GM19455 (cell line): ENCODE results near the gene METTL24.

Experiments
- ATAC-seq: cut with Tn5 transposase; IDR thresholded peaks from one replicate; pipeline ENCODE4 v1.9.1; 2021; ENCODE audit not compliant: unreplicated experiment

Gene METTL24

DNA sequence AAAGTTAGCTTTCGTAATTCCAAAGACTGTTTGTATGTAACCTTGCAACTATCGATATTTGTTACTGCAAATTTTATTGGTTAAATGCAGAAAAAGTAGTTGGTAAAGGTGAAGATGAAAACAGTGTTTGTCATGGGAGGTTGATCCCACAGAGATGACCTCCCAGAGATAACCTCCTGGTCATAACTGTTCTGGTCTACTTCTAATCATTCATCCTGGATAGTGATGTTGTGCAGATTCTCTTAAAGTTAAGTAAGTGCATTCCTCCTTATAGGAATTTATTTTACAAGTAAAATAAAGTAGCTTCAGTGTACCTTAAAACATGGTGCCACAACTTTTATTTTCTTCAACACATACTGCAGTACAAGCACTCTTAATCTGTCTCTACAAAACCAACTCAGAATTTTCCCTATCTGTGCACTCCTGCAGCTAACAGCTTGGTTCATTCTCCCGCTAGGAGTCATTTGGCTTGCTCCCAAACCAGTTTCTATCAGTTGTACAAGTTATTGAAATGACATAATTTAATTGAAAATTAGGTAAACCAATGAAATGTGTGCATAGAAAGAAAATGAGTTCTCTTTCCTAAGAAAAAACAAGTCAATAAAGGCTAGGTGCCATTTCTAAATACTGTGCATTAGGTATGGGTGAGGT is 19.2 kb downstream of the METTL24 start:
- ATAC-seq, result no peak

DNA sequence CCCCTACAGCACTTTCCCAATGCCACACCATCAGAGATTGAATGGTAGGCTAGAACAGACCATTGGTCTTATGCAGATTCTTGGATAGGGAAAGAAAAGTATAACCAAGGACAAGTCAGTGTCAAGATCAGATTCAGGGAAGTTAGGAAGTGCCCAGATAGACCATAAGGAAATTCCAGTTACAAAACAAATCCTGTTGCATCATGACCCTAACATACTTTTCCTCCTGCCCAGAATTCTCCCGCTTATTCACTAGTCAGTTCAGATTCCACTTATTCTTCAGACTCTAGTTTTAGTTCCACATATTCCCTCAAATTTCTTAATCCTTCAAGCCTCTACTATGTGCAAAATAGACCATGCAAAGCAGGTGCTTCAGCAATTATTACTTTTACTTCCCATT is 20.7 kb downstream of the METTL24 start:
- ATAC-seq, result no peak

DNA sequence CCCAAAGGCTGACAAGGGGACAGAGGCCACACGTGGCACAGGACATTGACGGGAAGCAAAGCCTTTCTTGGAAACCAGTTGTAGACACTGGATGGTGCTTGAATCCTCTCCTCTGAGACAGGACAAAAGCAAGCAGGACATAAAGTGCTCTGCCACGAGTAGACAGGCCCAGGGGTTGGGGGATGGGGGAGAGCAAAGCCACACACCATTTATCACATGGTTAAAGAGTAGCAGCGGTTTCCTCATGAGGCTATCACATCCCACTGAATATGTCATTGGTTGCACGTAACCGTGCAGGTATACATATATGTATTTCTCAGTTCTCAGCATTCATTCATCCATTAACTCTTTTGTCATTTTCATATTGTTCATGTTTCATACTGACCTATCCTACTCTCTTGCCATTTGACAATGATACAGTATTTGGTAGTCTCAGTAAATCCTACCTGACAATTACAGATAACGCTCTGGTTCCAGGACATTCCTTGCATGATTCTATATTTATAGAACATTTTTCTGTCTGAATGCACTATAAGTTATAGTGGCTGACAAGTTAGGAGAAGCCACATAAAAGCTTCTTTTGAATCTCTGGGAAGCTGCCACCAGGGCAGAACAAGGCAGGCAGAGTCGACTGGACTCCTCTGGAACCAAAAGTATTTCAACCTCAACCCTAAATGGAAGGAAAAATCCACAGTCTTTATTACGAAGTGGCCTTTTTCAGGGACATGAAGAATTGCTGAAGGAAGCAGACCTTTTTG is 23.5 kb downstream of the METTL24 start:
- ATAC-seq, result no peak

DNA sequence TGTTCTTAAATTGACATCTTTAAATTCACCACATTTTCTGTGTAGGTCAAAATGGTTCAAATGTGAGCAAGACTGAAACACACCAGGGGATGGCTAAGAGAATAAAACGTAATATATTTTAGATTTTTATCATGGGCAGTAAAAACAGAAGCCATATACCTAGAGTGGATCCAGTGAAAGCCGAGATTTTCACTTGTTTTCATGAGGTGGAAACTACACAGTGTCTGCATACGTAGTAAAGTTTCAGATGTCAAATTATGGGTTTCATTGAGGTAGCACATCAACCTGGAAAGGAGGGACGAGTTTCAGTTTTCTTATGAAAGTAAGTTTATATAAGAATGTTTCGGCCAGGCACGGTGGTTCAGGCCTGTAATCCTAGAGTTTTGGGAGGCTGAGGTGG is 25.9 kb downstream of the METTL24 start:
- ATAC-seq, result no peak

DNA sequence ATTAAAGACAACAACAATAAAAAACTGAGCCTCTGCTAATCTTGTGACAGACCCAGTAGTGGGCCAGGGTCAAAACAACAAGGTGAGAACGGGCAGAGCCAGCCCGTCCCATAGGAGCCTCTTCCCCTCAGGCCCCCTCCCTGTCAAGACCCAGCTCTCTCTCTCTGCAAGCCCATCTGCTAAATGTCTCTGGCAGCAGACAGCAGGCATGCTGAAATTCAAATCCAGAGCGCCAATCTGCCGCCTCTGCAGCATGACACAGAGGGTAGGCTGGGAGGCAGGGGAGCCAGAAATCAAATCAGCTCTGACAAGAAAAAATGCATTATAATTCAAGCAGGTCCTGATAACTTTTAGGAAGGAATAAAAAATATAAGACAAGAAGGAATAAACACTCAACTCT is 26.3 kb downstream of the METTL24 start:
- no peak for ATAC-seq

DNA sequence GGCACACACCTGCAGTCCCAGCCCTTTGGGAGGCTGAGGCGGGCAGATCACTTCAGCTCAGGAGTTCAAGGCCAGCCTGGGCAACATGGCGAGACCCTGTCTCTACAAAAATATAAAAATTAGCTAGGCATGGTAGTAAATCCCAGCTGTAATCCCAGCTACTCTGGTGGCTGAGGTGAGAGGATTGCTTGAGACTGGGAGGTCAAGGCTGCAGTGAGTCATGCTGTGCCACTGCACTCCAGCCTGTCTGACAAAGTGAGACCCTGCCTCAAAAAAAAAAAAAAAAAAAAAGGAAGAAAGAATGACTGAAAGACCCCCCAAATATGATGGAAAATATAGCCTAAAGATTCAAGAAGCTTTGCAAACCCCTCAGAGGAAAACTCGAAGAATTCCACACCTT is 26.8 kb downstream of the METTL24 start:
- ATAC-seq, result no peak

GRCh38 chr6:110329714-110330436 is 28.3 kb downstream of the METTL24 start:
- ATAC-seq, result no peak

- no peak for ATAC-seq
Measured at GRCh38 chr6:110329348-110329713, 28.8 kb downstream of the METTL24 start.

GRCh38 chr6:110328259-110328658 is 29.9 kb downstream of the METTL24 start:
- ATAC-seq, result no peak

GRCh38 chr6:110327391-110327790 is 30.8 kb downstream of the METTL24 start:
- ATAC-seq, result no peak

GRCh38 chr6:110326609-110327008 is 31.5 kb downstream of the METTL24 start:
- no peak for ATAC-seq

DNA sequence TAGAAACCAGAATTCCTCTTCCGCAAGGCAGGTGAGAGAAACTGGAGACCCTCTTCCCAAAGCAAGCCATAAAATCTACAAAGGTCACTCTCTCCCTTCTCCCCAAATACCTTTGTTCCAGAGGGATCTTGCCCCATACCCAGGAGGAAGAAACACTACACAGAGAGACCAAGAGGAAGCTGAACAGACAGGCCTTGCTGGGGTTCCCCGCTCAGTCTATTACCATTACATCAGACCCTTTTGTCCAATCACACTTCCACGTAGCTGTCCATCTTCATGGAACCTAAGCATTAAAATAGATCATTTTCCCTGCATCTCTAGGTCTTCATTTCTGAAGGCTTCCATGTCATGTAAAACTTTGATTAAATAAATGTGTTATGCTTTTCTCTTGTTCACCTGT is 32.1 kb downstream of the METTL24 start:
- ATAC-seq, result no peak

DNA sequence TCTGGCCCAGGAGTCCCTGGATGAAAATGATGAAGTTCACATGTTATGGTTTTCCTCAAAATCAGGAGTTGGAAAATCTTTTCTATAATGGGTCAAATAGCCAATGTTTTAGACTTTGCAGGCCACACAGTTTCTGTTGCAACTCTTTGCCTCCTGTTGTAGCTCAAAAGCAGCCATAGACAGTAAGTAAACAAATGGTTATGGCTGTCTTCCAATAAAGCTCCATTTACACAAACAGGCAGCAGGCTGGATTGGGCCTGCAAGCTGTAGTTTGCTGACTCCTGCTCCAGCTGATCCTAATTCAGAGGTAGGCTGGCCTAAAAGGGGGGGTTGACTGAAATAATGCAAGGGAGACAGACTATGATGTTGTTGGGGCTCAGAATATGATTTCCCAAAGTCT is 33.0 kb downstream of the METTL24 start:
- no peak for ATAC-seq

- ATAC-seq, result no peak
Measured at GRCh38 chr6:110324548-110324947, 33.6 kb downstream of the METTL24 start.

- ATAC-seq, result no peak
Measured at GRCh38 chr6:110323258-110323657, 34.9 kb downstream of the METTL24 start.

GRCh38 chr6:110322874-110323242 is 35.3 kb downstream of the METTL24 start:
- ATAC-seq, result no peak

DNA sequence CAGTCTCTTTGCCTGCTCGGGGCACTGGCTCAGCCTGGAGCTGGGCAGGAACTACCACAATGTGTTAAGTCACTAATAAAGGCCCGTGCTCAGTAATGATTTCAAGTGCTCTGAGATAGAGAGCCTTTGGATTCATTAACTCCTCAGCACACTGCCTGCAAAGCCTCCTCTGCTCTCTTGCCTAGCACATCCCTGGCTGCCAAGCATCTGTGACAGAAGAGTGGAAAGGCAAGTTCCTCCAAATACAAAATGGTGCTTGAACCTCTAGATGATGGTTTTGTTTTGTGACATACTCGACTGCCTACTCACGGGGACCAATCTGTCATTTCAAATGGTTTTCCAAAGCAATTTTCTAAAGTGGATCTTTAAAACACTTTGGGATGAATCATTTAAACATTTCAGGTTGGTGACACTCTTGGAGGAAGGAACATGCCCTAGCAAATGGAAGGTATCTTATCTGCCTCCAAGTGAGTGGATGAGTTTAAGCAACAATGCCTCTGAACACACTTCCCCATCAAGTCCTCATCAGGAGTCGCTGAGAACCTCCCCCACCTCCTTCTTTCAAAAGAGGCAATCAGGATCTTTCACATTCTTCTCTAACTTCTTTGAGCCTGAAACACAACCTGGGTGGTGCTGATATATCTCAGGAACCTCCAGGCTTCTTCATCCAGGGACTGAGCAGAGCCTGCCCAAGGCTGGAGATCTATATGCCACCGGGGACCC is 35.8 kb downstream of the METTL24 start:
- ATAC-seq, result no peak

DNA sequence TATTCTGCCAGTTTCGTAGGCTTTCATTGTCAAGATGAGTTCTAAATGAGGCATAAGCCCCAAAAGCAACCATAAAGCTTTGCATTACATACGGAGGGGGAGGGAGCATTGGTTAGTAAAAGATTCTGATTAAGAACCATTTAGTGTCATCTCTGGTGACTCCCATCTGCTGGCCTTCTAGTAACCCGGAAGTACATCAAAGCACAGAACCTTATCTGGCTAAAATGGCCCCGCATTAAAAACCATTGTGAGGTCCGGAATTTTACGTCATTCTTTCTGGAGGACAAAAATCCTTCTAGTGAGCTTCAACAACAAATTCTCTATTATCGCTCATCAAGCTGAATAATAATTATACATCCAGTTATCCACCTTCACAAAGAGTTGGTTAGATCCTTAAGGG is 37.8 kb downstream of the METTL24 start:
- ATAC-seq, result no peak

DNA sequence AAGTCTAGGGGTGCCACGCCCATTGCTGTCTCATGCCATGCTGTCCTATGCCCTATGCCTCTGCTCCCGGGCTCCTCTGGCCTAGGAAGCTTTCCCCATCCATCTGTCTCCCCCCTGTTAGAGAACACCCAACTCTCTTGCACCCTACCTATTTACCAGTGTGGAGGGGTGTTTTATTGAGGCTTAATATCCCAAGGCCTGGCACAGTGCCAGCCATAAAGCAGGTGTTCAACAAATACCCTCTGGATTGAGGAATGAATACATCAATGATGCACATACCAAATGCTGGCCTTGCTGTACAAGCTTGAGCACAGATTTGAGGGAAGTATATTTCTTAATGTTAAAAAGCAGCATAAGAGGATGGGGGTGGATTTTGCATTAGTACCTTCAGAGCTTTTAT is 38.3 kb downstream of the METTL24 start:
- no peak for ATAC-seq

DNA sequence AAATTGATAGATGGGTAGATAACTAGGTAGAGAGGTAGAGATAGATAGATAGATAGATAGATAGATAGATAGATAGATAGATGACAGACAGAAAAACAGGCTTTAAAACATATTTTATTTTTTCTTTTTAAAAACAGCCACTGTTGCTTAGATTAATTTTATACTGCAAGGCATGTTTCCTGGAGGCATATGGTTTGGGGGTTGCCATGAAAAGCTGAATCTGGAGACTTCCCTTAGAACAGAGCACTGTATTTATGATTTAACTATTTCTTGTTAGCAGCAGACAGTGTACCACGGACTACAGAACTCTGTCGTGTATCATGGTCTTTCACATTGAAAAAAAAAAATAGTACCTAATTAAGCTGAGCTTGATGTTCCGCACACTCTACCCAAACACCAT is 38.8 kb downstream of the METTL24 start:
- no peak for ATAC-seq

- ATAC-seq, result no peak
Measured at GRCh38 chr6:110318971-110319370, 39.2 kb downstream of the METTL24 start.

- ATAC-seq, result no peak
Measured at GRCh38 chr6:110317646-110318045, 40.5 kb downstream of the METTL24 start.
